GM19099 (cell line): ENCODE measurements around the gene ITGA11.

Experiments used
- POLR2A ChIP-seq: IDR thresholded peaks from 3 replicates; pipeline ENCODE4 v1.6.1; 2011; ENCODE audit warnings: low read depth; ENCODE audit not compliant: insufficient read length; ENCODE audit errors: extremely low read depth

ITGA11 gene

DNA sequence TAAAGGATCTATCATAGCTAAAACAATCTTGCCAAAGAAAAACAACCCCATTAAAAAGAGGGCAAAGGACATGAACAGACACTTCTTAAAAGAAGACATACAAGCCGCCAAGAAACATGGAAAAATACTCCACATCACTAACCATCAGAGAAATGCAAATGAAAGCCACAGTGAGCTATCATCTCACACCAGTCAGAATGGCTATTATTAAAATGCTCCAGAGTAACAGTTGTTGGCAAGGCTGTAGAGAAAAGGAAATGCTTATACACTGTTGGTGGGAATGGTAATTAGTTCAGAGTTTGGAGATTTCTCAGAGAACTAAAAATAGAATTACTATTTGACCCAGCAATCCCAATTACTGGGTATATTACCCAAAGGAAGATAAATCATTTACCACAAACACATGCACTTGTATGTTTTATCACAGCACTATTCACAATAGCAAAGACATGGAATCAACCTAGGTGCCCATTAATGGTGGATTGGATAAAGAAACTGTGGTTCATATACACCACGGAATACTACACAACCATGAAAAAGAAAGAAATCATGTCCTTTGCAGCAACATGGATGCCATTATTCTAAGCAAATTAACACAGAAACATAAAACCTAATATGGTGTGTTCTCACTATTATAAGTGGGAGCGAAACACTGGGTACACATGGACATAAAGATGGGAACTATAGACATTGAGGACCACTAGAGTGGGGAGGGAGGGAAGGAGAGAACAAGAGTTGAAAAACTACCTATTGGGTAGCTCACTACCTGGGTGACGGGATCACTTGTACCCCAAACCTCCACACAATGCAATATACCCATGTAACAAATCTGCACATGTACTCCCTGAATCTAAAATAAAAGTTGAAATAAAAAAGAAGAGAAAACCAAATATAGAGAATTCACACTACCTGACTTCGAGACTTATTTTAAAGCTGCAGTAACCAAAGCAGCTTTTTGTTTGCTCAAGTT, 32.6 kb downstream of the ITGA11 start:
- no peak for TF ChIP-seq POLR2A

DNA sequence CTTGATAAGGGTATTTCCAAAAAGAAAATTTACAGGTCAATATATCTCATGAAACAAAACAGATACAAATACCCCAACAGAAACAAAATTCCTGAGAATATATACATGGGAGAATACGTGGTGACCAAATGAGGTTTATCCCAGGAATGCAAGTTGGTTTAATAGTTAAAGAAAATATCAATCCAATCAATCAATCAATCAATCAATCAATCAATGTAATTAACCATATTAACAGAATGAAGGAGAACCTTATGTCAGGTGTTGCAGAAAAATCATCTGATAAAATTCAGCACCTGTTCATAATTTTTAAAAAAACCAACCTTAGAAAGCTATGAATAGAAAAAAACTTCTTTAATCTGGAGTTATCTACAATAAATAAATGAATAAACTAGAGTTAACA, 35.9 kb downstream of the ITGA11 start:
- TF ChIP-seq POLR2A, result no peak

DNA sequence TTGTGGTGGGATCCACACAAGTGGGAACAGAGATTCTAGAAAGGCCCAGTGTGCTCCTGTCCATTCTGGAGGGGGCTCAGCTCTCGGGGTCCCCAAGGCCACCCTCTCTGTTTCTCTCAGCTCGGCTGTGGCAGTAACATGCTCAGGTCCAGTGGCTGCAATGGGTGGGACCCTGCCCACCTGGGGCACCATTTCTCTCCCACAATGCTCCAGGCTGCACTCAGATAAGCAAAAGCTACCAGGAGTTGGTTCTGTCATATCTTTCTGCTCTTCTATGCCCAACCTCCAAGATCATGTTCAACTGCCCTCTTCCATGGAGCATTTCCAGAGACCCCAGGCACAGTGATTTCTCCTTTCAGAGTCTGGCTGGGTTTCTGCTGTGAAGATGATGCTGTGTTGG, 40.8 kb downstream of the ITGA11 start:
- no peak for TF ChIP-seq POLR2A

DNA sequence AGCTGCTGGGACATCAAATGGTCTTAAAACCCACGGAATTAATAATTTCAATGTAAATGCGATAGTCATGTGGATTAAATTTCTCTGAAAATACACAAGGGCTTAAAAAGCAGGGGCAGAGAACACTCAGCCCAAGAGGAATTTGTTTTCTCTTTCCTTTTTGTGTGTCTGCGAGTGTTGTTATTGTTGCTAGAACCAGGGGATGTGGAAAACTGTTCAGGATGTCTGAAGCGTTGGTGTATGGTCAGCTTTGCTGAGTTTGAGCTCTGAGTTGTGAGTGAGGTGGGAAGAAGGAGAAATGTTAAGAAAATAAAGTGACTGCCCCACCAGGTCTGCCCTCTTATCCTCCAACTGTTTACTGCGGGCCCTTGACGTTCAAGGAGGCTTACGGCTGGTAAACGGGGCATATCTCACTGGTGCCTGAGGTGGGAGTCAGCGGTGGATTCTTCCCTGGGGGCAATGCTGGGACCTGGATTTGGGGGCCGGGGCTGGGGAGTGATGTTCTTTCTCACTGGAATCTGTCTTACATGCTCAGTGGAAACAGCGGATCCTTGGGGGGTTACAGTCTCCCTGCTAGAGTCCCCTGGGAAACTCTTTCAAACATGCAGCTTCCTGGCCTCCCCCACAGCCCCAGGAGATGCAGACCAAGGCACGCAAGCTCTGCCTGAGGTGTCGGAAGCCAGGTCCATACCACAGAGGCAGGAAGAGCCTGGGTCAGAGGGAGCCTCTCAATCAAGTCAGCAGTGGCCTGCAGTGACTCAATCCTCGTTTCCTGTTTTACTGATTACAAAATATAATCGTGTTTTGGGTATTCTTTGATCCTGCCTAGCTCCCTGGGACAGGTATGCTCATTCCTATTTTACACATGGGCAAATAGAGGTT, 41.8 kb downstream of the ITGA11 start:
- no peak for TF ChIP-seq POLR2A

DNA sequence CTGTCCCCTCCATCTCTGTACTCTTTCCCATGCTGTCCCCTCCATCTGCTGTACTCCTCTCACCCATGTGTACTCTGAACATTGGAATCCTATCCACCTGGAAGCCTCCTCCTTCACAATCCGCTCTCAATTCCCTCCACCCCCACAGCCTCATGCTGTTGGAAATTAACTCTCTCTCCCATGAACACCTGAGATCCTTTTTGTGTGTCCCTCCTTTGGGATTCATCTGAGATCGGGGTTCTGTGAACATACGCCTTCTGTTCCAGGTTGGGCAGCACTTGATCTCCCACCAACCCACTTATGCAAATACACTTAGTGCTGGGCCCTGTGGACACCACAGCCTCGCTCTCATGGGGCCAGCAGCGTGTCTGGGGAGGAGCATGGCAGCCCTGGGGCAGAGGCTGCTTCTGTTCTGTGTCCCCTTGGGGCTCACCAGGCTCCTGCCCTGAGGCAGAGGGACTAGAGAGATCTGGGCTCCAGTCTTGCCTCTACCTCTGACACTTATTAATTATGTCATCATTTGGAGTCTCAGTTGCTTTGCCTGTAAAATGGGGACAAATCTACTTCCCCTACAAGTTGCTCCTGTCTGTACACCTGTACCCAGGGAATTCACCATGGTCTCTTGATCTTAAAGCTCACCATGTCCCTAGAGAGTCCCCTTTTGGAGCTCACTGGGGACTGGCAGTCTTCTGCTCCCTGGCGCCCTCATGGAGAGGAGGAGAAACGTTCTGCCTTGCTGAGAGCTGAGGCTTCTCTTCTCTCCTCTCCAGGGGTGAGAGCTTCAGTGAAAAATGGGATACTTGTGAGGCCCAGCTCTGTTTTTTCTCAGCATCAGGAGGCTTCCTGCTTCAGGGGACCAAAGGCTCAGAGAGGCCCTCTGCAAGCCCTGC, 42.7 kb downstream of the ITGA11 start:
- TF ChIP-seq POLR2A, result no peak

DNA sequence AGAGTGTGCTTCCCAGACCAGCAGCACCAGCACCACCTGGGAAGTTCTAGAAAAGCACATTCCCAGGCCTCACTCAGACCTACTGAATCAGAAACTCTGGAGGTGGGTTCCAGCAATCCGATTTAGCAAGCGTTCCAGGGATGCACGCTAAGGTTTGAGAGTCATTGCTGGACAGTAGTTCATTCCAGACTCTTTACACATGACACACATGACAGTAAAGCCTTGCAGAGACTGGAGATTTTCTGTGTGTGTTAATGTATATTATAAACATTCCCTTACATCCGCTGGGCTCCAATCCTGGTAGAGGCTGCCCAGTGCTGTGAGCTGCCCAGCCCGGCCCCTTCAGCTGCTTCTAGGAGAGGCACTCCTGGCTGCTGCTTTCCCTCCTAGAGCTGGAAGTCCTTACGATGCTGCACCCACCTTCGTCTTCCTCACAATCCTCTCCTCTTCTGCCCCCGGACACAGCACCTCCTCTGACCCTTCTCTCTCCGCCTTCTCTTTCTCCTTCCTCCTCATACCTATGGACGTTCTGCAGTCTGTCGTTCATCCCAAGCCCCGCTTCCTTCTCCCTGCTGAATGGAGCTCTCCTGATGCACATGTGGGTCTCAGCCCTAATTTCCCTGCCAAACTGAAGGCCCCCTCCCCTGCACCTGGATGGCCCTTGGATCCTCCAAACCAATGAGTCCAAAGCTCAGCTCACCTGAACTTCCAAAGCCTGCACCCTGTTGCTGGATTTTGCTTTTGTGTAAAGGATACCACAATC, 44.4 kb downstream of the ITGA11 start:
- no peak for TF ChIP-seq POLR2A

DNA sequence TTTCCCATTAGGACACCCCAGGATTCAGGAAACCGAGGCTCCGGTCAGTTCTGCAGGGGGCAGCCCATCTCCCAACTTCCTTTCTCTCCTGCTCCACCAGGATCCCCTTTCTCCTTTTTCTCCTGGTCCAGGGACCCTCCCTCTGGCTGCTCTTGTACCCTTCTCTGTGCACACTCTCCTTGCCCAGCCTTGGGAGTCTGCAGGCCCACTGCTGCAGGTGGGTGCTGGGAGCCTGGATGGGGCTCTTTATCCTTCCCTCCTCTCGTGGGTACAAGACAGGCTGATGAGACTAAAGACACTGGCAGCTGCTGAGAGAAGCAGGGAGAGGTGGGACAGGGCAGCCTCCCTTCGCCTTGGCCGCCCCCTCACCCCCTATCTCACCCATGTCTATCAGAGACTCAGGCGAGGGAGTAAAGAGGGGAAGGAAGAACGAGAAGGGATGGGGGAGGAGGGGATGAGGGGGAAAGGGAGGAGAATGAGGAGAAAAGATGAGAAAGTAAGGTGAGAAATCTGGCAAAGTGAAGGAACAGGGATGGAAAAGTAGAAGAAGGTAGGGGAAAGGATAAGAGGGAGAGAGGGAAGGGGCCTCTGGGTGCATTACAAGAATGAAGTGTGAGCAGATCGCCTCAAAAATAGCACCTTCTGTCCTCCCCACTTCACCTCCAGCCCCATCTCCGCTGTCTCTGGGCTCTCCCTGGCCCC, 45.2 kb downstream of the ITGA11 start:
- no peak for TF ChIP-seq POLR2A

DNA sequence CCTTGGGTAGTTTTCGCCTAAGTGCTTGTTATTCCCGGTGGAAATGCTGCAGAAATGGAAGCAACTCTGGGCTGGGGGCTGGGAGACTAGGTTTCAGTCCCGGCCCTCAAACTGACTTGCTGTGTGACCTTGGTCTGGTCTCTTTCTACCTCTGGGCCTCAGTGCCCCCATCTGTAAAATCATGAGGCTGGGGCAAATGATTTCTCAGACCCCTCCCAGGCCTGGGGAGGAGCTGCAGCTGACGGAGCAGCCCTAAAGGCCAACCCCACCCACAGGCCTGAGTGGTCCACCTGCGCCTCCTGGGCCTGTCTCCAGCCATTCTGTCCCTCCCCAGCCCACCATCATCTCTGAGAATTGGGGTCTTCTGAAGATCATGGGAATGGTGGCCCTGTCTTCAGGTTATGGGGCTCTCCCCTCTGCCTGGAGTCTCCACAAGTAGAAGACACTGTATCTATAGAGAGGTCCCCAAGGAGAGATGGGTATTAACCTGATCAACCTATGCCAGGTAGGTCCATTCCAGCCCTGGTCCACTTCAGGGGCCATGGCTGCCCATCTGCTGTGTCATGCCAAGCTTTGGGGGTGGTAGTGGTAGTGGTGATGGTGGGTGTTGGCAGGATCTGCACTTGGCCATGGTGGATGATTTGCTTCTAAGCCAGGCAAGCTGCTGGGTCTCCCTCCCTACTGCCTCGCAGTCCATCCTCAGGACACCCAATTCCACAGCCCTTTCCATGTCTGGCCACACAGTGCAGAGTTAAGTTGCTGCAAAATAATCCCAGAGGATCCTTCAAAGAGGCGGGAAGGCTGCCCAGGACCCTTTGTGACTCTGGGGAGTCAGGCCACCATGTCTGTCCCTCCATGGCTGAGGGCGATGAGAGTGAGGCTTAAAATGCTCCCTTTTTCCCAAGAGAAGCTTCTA, 46.0 kb downstream of the ITGA11 start:
- TF ChIP-seq POLR2A, result no peak

DNA sequence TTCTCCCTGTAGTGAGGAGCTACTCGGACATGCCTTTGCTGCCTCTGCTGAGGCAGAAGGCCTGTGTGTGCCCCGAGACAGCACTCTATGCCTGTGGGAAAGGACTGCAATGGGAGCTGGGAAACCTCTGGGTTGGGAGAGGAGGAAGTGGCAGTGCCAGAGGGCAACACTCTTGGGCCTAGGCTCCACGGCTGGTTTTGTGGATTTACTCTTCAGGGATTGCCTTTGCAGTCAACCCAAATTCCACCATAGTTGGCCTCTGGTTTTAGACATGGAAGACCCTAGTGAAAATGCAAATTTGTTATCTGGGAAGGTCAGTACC, 46.8 kb downstream of the ITGA11 start:
- no peak for TF ChIP-seq POLR2A

DNA sequence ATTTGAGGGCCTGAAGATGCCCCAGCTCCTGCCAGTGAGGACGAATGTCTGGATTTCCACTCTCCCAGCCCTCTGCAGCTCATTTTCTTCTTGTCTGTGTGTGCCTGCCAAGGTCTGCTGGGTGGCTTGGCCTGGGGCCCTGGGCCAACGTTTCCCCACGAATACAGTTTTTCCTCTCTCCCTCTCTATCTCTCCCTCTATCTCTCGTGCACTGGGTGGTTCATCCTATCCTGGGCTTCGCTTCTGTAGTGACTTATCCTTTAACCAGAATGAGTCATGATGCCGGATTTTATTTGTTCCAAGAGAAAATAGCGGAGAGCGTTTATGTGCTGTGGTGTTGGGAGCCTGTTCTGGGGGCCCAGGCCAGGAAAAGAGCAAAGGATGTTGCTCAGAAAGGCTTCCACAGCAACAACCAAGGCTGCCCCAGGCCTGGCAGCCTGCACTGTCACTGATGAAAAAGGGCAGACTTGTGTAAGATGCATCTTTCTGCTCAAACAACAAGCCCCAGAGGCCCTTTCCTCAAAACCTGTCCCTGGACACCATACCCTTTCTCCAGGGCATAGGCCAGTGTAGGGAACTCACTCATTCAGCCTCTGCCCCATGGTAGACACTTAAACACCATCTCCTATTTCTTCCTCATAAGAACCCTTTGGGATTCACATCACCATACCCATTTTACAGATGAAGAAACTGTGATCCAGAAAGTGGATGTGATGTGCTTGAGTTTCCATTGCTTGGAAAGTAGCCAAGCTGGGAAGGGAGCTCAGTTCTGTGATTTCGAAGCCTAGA, 47.3 kb downstream of the ITGA11 start:
- TF ChIP-seq POLR2A, result no peak

DNA sequence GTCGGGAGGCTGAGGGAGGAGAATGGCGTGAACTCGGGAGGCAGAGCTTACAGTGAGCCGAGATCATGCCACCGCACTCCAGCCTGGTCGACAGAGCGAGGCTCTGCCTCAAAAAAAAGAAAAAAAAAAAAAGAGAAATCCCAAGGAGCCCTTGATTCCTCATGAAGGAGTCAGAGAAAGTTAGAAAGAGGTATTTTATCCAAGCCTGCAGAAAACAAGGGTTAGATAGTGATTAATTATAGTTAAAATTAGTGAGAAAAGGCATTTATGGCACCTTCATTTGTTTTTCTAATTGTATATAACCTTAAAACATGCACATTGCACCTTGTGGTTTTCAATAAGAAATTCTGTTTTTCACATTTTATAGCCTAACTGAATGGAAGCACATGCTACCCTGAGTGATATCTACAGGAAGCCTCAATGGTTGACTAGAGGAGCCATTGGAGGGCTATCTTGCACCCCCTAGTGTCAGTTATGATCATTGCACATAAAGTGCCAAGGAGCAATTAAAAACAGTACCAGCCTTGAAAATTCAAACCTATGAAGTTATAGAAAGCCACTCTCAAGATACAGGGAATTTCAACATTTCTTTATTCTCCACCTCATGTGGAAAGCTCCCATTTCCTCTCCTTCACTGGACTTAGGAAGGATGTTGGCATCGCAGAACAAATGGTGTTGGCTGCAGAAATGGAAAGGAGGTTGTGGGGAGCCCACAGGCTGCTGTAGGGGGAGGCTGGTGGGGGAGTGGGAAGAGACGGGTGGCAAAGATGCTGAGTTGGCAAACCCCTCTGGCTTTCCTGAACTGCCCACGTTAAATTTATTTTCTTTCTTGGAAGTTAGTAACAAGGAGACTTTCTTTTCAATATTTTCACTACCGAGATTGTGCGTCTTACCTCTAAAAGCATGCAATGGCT, 48.5 kb downstream of the ITGA11 start:
- no peak for TF ChIP-seq POLR2A
